HG03442 (cell line): ENCODE measurements around the gene MUC21.
"Not testable (repeated sequence)": the region's sequence is repeated elsewhere in the genome, so short reads cannot be mapped to it uniquely, and the experiment has no call there.

Experiments used
- ATAC-seq: cut with Tn5 transposase; IDR thresholded peaks from one replicate; pipeline ENCODE4 v1.9.1; 2021; ENCODE audit warnings: mild to moderate bottlenecking, moderate library complexity; ENCODE audit not compliant: unreplicated experiment

Gene MUC21

GRCh38 chr6:31005249-31006020 is 21.9 kb downstream of the MUC21 start:
- no peak for ATAC-seq

GRCh38 chr6:31007694-31008093 is 24.2 kb downstream of the MUC21 start:
- ATAC-seq, result no peak

- ATAC-seq, result no peak
These were observed 24.6 kb downstream of the MUC21 start for GRCh38 chr6:31008165-31008564.

GRCh38 chr6:31009731-31010130 is 26.2 kb downstream of the MUC21 start:
- no peak for ATAC-seq

GRCh38 chr6:31010393-31011060 is 27.0 kb downstream of the MUC21 start, which contains the start of gene MUC22:
TSS of gene MUC22 (plus strand) at chr6:31010474. CDS start at chr6:31010707, 233 bp downstream.
- ATAC-seq, result no peak

- no peak for ATAC-seq
These were observed 27.6 kb downstream of the MUC21 start for GRCh38 chr6:31011153-31011552.

GRCh38 chr6:31016659-31017299 is 33.3 kb downstream of the MUC21 start:
- no peak for ATAC-seq

GRCh38 chr6:31017436-31017835 is 33.9 kb downstream of the MUC21 start:
- not testable (repeated sequence) for ATAC-seq

- no peak for ATAC-seq
These were observed 36.5 kb downstream of the MUC21 start for GRCh38 chr6:31020057-31020456.

GRCh38 chr6:31020631-31021255 is 37.2 kb downstream of the MUC21 start:
- not testable (repeated sequence) for ATAC-seq

GRCh38 chr6:31021705-31022531 is 38.4 kb downstream of the MUC21 start:
- ATAC-seq, result not testable (repeated sequence)

- ATAC-seq, result no peak
These were observed 42.1 kb downstream of the MUC21 start for GRCh38 chr6:31025595-31025994.

- ATAC-seq, result no peak
These were observed 47.6 kb downstream of the MUC21 start for GRCh38 chr6:31031095-31031494.

- no peak for ATAC-seq
These were observed 49.6 kb downstream of the MUC21 start for GRCh38 chr6:31033075-31033474.

- no peak for ATAC-seq
These were observed 52.5 kb downstream of the MUC21 start for GRCh38 chr6:31035862-31036497.

GRCh38 chr6:31037169-31037568 is 53.7 kb downstream of the MUC21 start:
- ATAC-seq, result no peak

GRCh38 chr6:31037682-31038081 is 54.2 kb downstream of the MUC21 start:
- ATAC-seq, result no peak

- no peak for ATAC-seq
These were observed 55.0 kb downstream of the MUC21 start for GRCh38 chr6:31038559-31038958.
